ENCODE measurements around the gene ABHD17A.

ABHD17A gene

GRCh38 chr19:1860821-1861598 is 24.3 kb downstream of the ABHD17A start:
- DNase-seq (ENCODE audit: extremely low read depth, low read depth), result no peak

GRCh38 chr19:1860042-1860775 is 25.1 kb downstream of the ABHD17A start:
- DNase-seq (ENCODE audit: extremely low read depth, low read depth), result no peak
- TF ChIP-seq CTCF (IDR thresholded peaks at IDR 0.05; ENCODE audit: low read depth, low read length), result no peak

More at GRCh38 chr19:1860821-1861598, 24.3 kb downstream of the ABHD17A start:
- no peak for TF ChIP-seq CTCF (IDR thresholded peaks at IDR 0.05; ENCODE audit: low read depth, low read length)

- no peak for TF ChIP-seq CTCF (IDR thresholded peaks at IDR 0.05; ENCODE audit: low read depth, low read length)
- no peak for DNase-seq (ENCODE audit: extremely low read depth, low read depth)
Observed at GRCh38 chr19:1859331-1859781, 25.9 kb downstream of the ABHD17A start.

GRCh38 chr19:1858412-1859081 is 26.7 kb downstream of the ABHD17A start:
- DNase-seq (ENCODE audit: extremely low read depth, low read depth), result no peak
- TF ChIP-seq CTCF (IDR thresholded peaks at IDR 0.05; ENCODE audit: low read depth, low read length), result no peak

GRCh38 chr19:1857648-1858326 is 27.5 kb downstream of the ABHD17A start:
- TF ChIP-seq CTCF (IDR thresholded peaks at IDR 0.05; ENCODE audit: low read depth, low read length), result no peak
- no peak for DNase-seq (ENCODE audit: extremely low read depth, low read depth)

GRCh38 chr19:1856698-1857603 is 28.3 kb downstream of the ABHD17A start:
- DNase-seq (ENCODE audit: extremely low read depth, low read depth), result no peak
- no peak for TF ChIP-seq CTCF (IDR thresholded peaks at IDR 0.05; ENCODE audit: low read depth, low read length)

Measured in AG09319 (cell line).